ENCODE data around the gene GRK2.

GRCh38 chr11:67264877-67265632 is 1.2 kb upstream of the GRK2 start:
- TF ChIP-seq SP1 (IDR thresholded peaks at IDR 0.05) = no peak
- TF ChIP-seq BHLHE40 (IDR thresholded peaks at IDR 0.05; ENCODE audit: borderline replicate concordance) = no peak
- no peak for TF ChIP-seq NFRKB (IDR thresholded peaks at IDR 0.05)
- no peak for TF ChIP-seq HDGF (IDR thresholded peaks at IDR 0.05; ENCODE audit: borderline replicate concordance)
- no peak for TF ChIP-seq FOXM1 (IDR thresholded peaks at IDR 0.05; ENCODE audit: borderline replicate concordance)
- no peak for TF ChIP-seq CTBP1 (IDR thresholded peaks at IDR 0.05; ENCODE audit: borderline replicate concordance)
- TF ChIP-seq ARNT (IDR thresholded peaks at IDR 0.05) = no peak

Measured in HEK293T (cell line).